K562 (cell line): Measurements from ENCODE around the gene HOXC12. TPM values are rescaled to one million over a fixed set of nuclear protein-coding genes. Genes with fewer than 3 reads are reported as not detected.
A peak's percentile ranks its signal among the peaks of the same experiment; 100 is the strongest.

Experiments
- ATAC-seq: fragments of 200-7000 bp; cut with Tn5 transposase; 3 replicates; pipeline ENCODE4 v1.9.1; 2020; ENCODE audit warnings: moderate library complexity
- BruUV-seq: library from RNA; stranded (reverse); fragments of 400-500 nt; replicated peaks from 2 replicates; lab custom pipeline; 2021; lab: Mats Ljungman, UMichigan
- CTCF ChIA-PET: fragments of 300-600 bp; formaldehyde crosslinking; extraction: SDS; loops from one replicate; lab custom pipeline; 2021; ENCODE audit warnings: low intra/inter-chr PET ratio; lab: Yijun Ruan, JAX
- POLR2A ChIA-PET: fragments of 300-600, 350-650 bp; sonication (Branson Sonifier 250); formaldehyde crosslinking; extraction: SDS; loops from one replicate; lab custom pipeline; 2021; ENCODE audit warnings: antibody characterized with exemption, inconsistent platforms; lab: Yijun Ruan, JAX
- DNase-seq, 4 experiments: peaks; one replicate each; pipeline versions ENCODE4 v3.0.0 to v3.0.0-alpha.2; 2011 to 2018; ENCODE audit warnings: low spot score in 3 of 4, mixed read lengths in 3 of 4; ENCODE audit errors: extremely low read depth in 1 of 4
- FAIRE-seq: peaks from 2 replicates; lab custom pipeline; 2011; peaks lifted over from hg19 to GRCh38; lab: Jason Lieb, UNC
- H2AFZ ChIP-seq: 2 replicates; pipeline ENCODE4 v1.6.0; 2011; ENCODE audit warnings: low read depth, low read length, control low read depth, inconsistent platforms
- H3K27ac ChIP-seq: fragments of 200-600 bp; 3 replicates; pipeline ENCODE4 v1.8.0; 2011; ENCODE audit warnings: low read depth, mild to moderate bottlenecking, control low read depth, inconsistent platforms, low read length, moderate library complexity, mixed read lengths; ENCODE audit errors: extremely low read depth
- H3K27me3 ChIP-seq, 2 experiments: fragments of 300-600 bp in 1 of 2; 2 replicates in 1 of 2; 3 replicates in 1 of 2; pipeline versions ENCODE4 v1.6.0 to v1.8.0; 2011; ENCODE audit warnings: inconsistent platforms in 2 of 2, low read length in 2 of 2, mild to moderate bottlenecking in 1 of 2, mixed read lengths in 1 of 2, moderate library complexity in 1 of 2; ENCODE audit not compliant: control insufficient read depth in 2 of 2, insufficient read depth in 2 of 2
- H3K36me3 ChIP-seq: fragments of 300-600 bp; 3 replicates; pipeline ENCODE4 v1.8.0; 2011; ENCODE audit warnings: mild to moderate bottlenecking, low read length, inconsistent platforms; ENCODE audit not compliant: control insufficient read depth, insufficient read depth
- H3K4me1 ChIP-seq, 2 experiments: fragments of 200-600 bp in 1 of 2; replicated peaks in 1 of 2; 2 replicates in 1 of 2; 3 replicates in 1 of 2; pipeline versions ENCODE4 v1.5.1 to v1.8.0; 2011; ENCODE audit warnings: inconsistent platforms in 2 of 2, low read length in 2 of 2, mild to moderate bottlenecking in 1 of 2, mixed read lengths in 1 of 2, moderate library complexity in 1 of 2; ENCODE audit not compliant: control insufficient read depth in 2 of 2, insufficient read depth in 2 of 2
- H3K4me2 ChIP-seq: 2 replicates; pipeline ENCODE4 v1.6.1; 2011; ENCODE audit warnings: low read length, control low read depth, inconsistent platforms, mixed read lengths; ENCODE audit not compliant: insufficient read depth
- H3K4me3 ChIP-seq: fragments of 200-600 bp; sonication (generic), shearing (Covaris generic); 2 replicates; pipeline ENCODE4 v1.5.1; 2016; ENCODE audit warnings: control low read depth, inconsistent platforms
- H3K79me2 ChIP-seq: fragments of 200-600 bp; 3 replicates; pipeline ENCODE4 v1.8.0; 2011; ENCODE audit warnings: low read length, inconsistent platforms; ENCODE audit not compliant: control insufficient read depth, insufficient read depth
- H3K9ac ChIP-seq, 2 experiments: 2 replicates each; pipeline versions ENCODE4 v1.6.0 to v1.6.1; 2011; ENCODE audit warnings: low read depth in 2 of 2, low read length in 2 of 2, control low read depth in 1 of 2, inconsistent platforms in 1 of 2, mild to moderate bottlenecking in 1 of 2, mixed read lengths in 1 of 2; ENCODE audit not compliant: insufficient read depth in 1 of 2
- H3K9me1 ChIP-seq: one replicate; pipeline ENCODE4 v1.6.0; 2011; ENCODE audit warnings: inconsistent platforms, mild to moderate bottlenecking, low read length, moderate library complexity; ENCODE audit not compliant: control insufficient read depth, insufficient read depth
- H3K9me3 ChIP-seq: replicated peaks from 2 replicates; pipeline ENCODE4 v1.5.1; 2011; ENCODE audit warnings: low read depth, low read length, inconsistent platforms; ENCODE audit not compliant: control insufficient read depth, insufficient read depth
- H4K20me1 ChIP-seq: replicated peaks from 2 replicates; pipeline ENCODE4 v1.6.1; 2011; ENCODE audit warnings: low read length, inconsistent platforms, mixed read lengths; ENCODE audit not compliant: control insufficient read depth, insufficient read depth
- CBX2 ChIP-seq: fragments of 200-600 bp; sonication (generic); IDR thresholded peaks from one replicate; pipeline ENCODE4 v1.6.1; 2012; ENCODE audit warnings: mild to moderate bottlenecking, low read length, inconsistent platforms; ENCODE audit not compliant: insufficient read depth, poor library complexity, severe bottlenecking
- EGR1 ChIP-seq: fragments of 450-650 bp; conservative IDR thresholded peaks from 2 replicates; pipeline ENCODE4 v1.6.1; 2017; ENCODE audit warnings: mild to moderate bottlenecking
- ESRRA ChIP-seq: fragments of 450-650 bp; IDR thresholded peaks from 2 replicates; pipeline ENCODE4 v1.6.1; 2014; ENCODE audit warnings: low read depth, mild to moderate bottlenecking, moderate library complexity, borderline replicate concordance
- HDAC2 ChIP-seq: fragments of 450-650 bp; IDR thresholded peaks from 2 replicates; pipeline ENCODE4 v1.6.1; 2016; ENCODE audit warnings: mild to moderate bottlenecking
- SNIP1 ChIP-seq: fragments of 450-650 bp; IDR thresholded peaks from 2 replicates; pipeline ENCODE4 v1.7.1; 2017; ENCODE audit warnings: low read depth, mild to moderate bottlenecking
- SRF ChIP-seq, 2 experiments: fragments of 250-450, 450-650 bp in 1 of 2; sonication (Bioruptor Pico) in 1 of 2; sonication (generic) in 1 of 2; formaldehyde crosslinking; IDR thresholded peaks; 2 replicates each; pipeline versions ENCODE4 v1.5.0 to v1.5.1; 2020 to 2022; ENCODE audit warnings: mild to moderate bottlenecking in 1 of 2, missing genetic modification reagents in 1 of 2
- ZEB2 ChIP-seq: fragments of 450-650 bp; IDR thresholded peaks from 2 replicates; pipeline ENCODE4 v1.6.1; 2016
- ZNF512 ChIP-seq: IDR thresholded peaks from 2 replicates; pipeline ENCODE4 v1.6.1; 2016; ENCODE audit warnings: missing genetic modification characterization, missing compliant biosample characterization
- ZNF778 ChIP-seq: fragments of 450-650 bp; formaldehyde crosslinking; IDR thresholded peaks from 2 replicates; pipeline ENCODE4 v1.4.0; 2020; ENCODE audit warnings: mild to moderate bottlenecking, moderate library complexity
- ZSCAN29 ChIP-seq: fragments of 450-650 bp; IDR thresholded peaks from 2 replicates; pipeline ENCODE4 v1.6.1; 2017
- WGBS: fragments of 100-300 bp; shearing (Covaris generic); methylation state at CpG from one replicate; pipeline ENCODE4 v1.1.6; 2016; ENCODE audit warnings: low coverage, mixed read lengths; ENCODE audit not compliant: insufficient coverage; ENCODE audit errors: missing lambda C conversion rate; 5-methylcytosine and 5-hydroxymethylcytosine counted together
- in situ Hi-C: fragments of 300-500 bp; cut with MboI; formaldehyde crosslinking; loops from 4 replicates; pipeline ENCODE4 v1.15.0; 2018; ENCODE audit warnings: inconsistent platforms, mixed read lengths
- intact Hi-C: fragments of 100-400 bp; cut with micrococcal nuclease; formaldehyde crosslinking; loops from 2 replicates; pipeline ENCODE4 v1.14.2; 2022
- polyA plus RNA-seq, 8 experiments: library from polyadenylated mRNA; depleted of rRNA in 4 of 8; stranded (reverse) in 5 of 8; unstranded in 3 of 8; fragments of >200 nt; fragmentation: Nextera tagmentation in 2 of 8; fragmentation: Illumina TruSeq in 1 of 8; extraction: Ambion mirVana in 2 of 8; extraction: Trizol in 1 of 8; gene quantifications; 2 replicates each; pipeline versions ENCODE4 v1.2.1 to v1.2.3, GENCODE V29; 2011 to 2014; ENCODE audit warnings: inconsistent platforms in 1 of 8, missing spikeins in 1 of 8
- total RNA-seq, 7 experiments: library from RNA; depleted of rRNA in 6 of 7; stranded (reverse); fragments of >200 nt in 6 of 7; fragmentation: Illumina TruSeq in 2 of 7; extraction: Trizol in 2 of 7; gene quantifications; 2 replicates each; pipeline versions ENCODE4 v1.2.1 to v1.2.3, GENCODE V29; 2011 to 2021; ENCODE audit warnings: low replicate concordance in 1 of 7

Gene HOXC12
- total and polyA plus RNA-seq, 9 of the 15 experiments (the other 6 are each of a cell fraction or from before 2014, with no cell fraction given): 0.04 to 0.36 (median 0.11) TPM; not detected in 1

DNA sequence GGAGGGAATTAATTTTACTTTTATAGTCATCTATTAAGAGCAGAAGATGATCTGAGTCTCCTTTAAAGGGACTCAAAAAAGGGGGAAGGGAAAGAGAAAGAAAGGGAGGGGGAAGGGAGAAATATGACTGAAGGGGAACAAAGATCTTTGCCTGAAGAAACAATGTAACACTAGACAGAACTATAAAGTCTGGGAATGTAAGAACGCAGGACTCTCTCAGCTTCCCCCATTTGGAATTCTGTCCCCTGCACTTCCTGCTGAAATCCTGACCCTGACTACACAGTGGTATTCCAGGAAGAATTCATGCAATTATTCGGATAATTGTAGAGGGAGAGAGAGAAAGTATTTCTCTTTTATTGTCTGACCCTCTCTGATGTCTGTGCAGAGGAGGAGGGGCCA is 9.6 kb downstream of the HOXC12 start:
- TF ChIP-seq ZSCAN29: peak; percentile 75; the same call in 1 of the 2 replicates
- no peak for TF ChIP-seq HDAC2
- no TSS peak for BruUV-seq
- no peak for FAIRE-seq
- Histone ChIP-seq H3K4me3 (no peak overlapping the region), H3K9me1 (no peaks in the 10 kb centered on the region), H3K79me2 (no peaks in the 10 kb centered on the region), H4K20me1 (peaks cover 7% of the 10 kb centered on the region; the same call in 1 of the 2 replicates), H3K9ac (no peak overlapping the region), H3K27me3 (peaks cover 71 to 83% of the 10 kb centered on the region in 2 experiments), H3K9me3 (no peaks in the 10 kb centered on the region), H3K27ac (no peak overlapping the region), H3K4me2 (no peak overlapping the region), H3K4me1 (peaks cover 0 to 23% of the 10 kb centered on the region in 2 experiments; a peak in 4 of 5 replicates), H2AFZ (no peak overlapping the region), H3K36me3 (no peaks in the 10 kb centered on the region)
- no peak for ATAC-seq
- in situ Hi-C loops (no loop called here), intact Hi-C loops (no loop called here)
- WGBS: 0% methylated on average over 2 of the region's 2 CpGs
- no peak for DNase-seq
- ChIA-PET POLR2A (interaction anchor here (0.8 to 1.6 kb wide), 3 partner anchors 10 to 1067 kb away, joined by 3 read pairs; no protein-coding TSS in a partner anchor), CTCF (no interaction called here)

- intact Hi-C loops: no loop called here
- 7% methylated on average over 16 of the region's 18 CpGs for WGBS
- ATAC-seq (0 out of 3 replicates have a peak, but pooled peaks have one; percentile 29), DNase-seq (no peak), FAIRE-seq (no peak)
- Histone ChIP-seq H3K9me1 (no peaks in the 10 kb centered on the region), H2AFZ (no peak overlapping the region), H3K27ac (no peak overlapping the region), H3K27me3 (peaks cover 78 to 82% of the 10 kb centered on the region in 2 experiments), H3K79me2 (no peaks in the 10 kb centered on the region), H4K20me1 (no peaks in the 10 kb centered on the region; the same call in 1 of the 2 replicates), H3K9ac (no peak overlapping the region), H3K9me3 (no peaks in the 10 kb centered on the region), H3K4me1 (peaks cover 0 to 23% of the 10 kb centered on the region in 2 experiments; a peak in 4 of 5 replicates), H3K4me2 (no peak overlapping the region), H3K36me3 (no peaks in the 10 kb centered on the region), H3K4me3 (no peak overlapping the region)
- TF ChIP-seq EGR1 (0 out of 2 replicates have a peak, but pooled peaks have one; percentile 7), ZNF778 (CRISPR knock-in tag) (no peak), CBX2 (peak; percentile 61), ESRRA (peak; percentile 42; the same call in 1 of the 2 replicates), ZEB2 (no peak), SNIP1 (no peak), ZSCAN29 (no peak), ZNF512 (peak; percentile 90), SRF (CRISPR knock-in tag; IDR thresholded peaks at IDR 0.05) (peak in 1 of 2 experiments; percentile 76; a peak in 1 of 4 replicates)
- ChIA-PET POLR2A (interaction anchor here (0.6 to 1.6 kb wide), 5 partner anchors 11 to 1068 kb away, joined by 3 read pairs; no protein-coding TSS in a partner anchor), CTCF (no interaction called here)
- no TSS peak for BruUV-seq
- in situ Hi-C loops: no loop called here
Measured at GRCh38 chr12:53965281-53966084, 10.8 kb downstream of the HOXC12 start.
